SIG-M5 (cell line): Measurements from ENCODE around the gene WLS.
"Not testable (repeated sequence)": the region's sequence is repeated elsewhere in the genome, so short reads cannot be mapped to it uniquely, and the experiment has no call there.

Experiments
- DNase-seq: peaks from one replicate; lab custom pipeline; 2025; lab: John Stamatoyannopoulos, UW

Gene WLS

GRCh38 chr1:68198752-68199151, 33.6 kb downstream of the WLS start:
- no peak for DNase-seq

- no peak for DNase-seq
These were observed 34.4 kb downstream of the WLS start for GRCh38 chr1:68197891-68198290.

DNA sequence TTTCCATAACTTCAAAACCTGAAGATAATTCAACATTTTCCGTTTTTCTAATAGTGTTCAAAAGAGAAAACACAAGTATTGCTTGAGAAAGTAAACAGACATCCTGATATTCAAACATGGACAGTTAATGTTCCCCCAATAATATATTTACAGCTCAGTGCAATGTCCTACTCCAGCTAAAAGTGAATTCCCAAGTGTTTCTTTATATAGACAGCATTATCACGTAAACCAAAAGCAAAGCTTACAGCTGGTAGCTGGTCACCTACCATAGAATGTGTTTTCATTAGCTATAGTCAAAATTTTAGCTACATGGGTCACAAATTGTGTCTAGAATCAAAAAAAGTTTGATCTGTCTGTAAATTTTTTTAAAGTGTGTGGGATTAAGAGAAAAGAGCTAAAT, 34.9 kb downstream of the WLS start:
- DNase-seq = no peak

GRCh38 chr1:68196676-68197075, 35.6 kb downstream of the WLS start:
- DNase-seq = no peak

DNA sequence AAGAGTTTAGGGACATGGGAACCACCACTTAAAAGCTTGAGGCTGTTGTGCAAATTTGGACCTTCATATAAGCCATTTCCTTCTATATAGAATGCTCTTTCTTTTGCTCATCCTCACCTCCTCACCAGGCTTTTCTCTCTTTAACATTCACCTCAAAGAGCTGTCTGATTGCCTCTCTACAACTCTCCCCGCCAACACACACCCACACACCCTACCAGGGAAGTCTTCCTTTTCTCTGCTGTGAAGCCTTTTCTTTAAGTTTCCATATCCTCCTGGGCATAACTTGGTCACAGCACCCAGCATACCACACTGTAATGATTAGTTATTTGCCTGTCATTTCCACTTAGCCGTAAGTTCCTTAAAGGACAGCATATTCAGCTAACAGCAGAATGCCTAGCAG, 40.6 kb downstream of the WLS start:
- no peak for DNase-seq

GRCh38 chr1:68188644-68189340, 43.5 kb downstream of the WLS start:
- DNase-seq = no peak

- no peak for DNase-seq
These were observed 44.2 kb downstream of the WLS start for GRCh38 chr1:68188060-68188538.

DNA sequence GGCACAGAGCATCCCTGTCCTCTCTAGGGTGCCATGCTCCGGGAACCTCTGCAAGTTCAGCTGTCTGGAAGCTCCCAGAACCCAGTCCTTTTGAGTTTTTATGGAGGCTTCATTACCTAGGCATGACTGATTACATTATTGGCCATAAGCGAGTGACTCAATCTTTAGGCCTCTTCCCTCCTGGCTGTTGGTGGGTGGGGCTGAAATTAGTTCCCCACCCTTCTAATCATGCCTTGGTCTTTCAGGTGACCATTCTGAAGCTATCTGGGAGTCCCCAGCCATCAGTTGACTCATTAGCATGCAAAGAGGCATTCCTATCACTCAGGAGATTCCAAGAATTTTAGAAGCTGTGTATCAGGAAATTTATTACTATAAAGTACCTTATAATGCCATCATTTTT, 46.6 kb downstream of the WLS start:
- DNase-seq = no peak

GRCh38 chr1:68183895-68184294, 48.4 kb downstream of the WLS start:
- no peak for DNase-seq

GRCh38 chr1:68181165-68181556, 51.2 kb downstream of the WLS start:
- no peak for DNase-seq

DNA sequence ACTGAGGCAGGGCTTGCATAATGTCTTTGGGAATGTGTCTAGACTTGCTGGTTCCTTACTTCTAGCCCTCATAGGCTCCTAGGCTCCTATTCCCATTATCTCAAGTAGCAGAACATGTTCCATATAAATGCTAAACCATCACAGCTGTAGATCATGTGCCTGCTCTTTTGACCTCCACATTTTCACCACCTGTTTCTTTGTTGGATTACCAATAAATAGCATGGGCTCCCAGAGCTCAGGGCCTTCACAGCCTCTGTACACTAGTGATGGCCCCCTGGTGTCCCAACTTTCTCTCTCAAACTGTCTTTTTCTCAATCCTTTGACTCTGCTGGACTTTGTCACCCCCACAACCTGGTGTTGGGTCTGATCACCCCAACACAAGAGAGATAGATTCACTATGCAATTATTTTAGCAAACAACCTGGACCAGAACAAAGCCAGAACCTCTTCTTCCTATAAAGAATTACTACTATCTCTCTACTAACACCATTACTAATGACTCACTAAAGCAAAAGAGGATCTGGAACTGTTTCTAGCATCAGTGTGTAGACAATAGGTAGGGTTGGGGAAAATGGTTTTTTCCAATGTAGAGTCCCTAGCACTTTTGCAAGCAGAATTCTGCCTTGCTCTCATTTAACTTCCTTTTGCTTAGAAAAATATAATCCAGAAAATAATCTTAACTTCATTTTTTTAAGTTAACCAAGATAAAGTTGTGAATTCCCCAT, 51.7 kb downstream of the WLS start:
- DNase-seq = no peak

DNA sequence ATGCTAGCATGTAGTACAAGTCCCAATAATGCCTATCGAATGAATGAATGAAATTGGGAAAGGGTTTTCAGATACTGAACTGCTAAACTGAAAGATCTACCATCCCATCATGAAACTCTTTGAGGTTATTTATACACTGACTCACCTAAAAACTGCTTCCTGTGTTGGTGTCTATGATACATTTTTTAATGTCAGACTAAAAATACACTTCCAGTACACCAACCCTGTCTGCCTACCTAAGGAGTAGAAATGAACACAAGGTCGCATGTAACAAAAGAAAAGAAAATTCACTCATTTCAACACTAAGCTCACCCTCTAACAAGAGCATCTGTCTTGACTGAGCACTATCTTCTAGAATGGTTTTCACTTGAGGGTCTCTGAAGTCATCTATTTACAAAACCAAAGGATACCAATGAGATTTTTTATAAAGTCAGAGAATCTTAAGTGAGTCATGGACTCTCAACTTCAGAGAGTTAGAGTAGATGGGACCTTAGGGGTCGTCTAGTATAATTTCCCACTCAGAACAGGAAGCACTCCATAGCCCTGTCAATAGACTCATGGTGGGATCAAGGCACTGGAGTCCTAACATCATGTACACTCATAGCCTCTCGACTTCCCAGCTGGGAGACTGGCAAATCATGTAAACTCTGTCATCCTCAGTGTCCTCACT, 53.4 kb downstream of the WLS start:
- no peak for DNase-seq

- no peak for DNase-seq
These were observed 56.5 kb downstream of the WLS start for GRCh38 chr1:68175621-68176398.

GRCh38 chr1:68174738-68175113, 57.6 kb downstream of the WLS start:
- DNase-seq = no peak

- no peak for DNase-seq
These were observed 58.2 kb downstream of the WLS start for GRCh38 chr1:68173936-68174737.

DNA sequence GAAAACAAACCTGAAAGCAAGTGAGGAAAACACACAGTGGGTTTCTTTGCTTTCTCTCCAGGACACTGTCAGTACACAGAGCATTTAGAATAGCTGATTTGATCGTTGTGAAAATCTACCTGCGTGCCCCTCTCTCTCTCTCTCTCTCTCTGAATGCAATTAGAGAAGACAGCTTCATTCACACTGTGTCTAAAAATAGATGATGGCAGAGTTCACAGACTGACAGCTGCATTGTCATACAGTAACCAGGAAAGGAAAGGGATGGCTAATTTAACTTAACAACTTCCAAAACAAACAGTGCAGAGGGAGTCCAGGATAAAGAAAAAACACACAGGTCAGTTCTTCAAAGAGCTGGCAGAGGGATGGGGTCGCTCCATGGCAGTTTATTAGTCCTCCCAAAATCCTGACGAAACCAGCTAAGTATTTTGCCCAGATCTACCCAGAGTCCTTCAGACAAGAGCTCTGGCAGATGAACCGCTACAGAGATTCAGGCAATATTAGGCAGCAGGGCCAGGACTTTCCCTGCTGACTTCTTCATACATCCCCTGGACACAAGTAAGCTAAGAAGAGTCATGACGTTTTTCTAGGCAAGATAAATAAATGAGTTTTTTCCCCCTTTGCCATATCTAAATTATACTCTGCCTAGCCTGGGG, 58.9 kb downstream of the WLS start:
- no peak for DNase-seq

GRCh38 chr1:68171795-68172194, 60.5 kb downstream of the WLS start:
- DNase-seq = not testable (repeated sequence)

DNA sequence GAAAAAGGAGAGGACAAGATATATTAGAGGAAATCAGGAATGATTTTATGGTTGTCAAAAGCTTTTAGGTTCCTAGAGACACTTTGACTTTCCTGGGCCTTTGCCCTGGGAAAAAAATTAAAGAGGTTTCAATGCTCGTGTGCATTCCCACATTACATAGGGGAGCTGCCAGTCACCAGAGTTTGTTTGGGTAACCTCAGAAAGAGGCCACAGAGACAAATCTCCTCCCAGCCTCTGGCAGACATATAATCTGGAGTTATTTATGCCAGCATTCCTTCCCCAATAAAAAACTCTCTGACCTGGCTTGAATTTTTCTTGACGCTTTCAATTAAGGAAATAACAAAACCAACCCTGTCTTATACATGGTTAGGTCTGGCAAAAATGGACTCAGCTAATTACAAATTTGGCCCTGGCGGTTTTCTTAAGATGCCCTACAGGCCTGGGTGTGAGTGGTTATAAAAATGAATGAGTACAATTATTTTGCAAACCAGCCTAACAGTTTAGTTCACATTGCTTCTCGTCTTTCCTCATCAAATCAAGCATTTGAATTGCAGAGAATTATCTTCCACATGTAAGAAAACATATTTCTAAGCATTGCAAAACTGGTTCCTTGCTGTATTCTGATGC, 63.7 kb downstream of the WLS start:
- no peak for DNase-seq

- no peak for DNase-seq
These were observed 65.1 kb downstream of the WLS start for GRCh38 chr1:68167211-68167610.

DNA sequence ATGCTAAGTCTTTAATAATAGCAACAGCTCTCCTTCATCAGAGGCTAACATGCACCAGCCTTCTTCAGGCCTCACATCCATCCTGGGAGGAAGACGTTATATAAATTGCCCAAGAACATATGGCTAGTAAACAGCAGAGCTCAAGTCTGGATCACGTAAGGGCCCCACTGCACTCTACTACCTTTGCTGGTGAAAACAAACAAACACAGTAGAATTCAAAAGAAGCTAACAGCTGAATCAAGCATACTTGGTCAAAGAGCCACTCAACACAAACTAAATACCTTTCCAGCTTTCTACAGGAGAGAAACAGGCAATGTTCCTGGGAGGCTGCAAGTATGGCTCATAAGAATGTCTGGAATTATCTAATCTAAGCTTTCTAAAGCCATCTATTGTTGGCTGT, 66.0 kb downstream of the WLS start:
- DNase-seq = no peak

DNA sequence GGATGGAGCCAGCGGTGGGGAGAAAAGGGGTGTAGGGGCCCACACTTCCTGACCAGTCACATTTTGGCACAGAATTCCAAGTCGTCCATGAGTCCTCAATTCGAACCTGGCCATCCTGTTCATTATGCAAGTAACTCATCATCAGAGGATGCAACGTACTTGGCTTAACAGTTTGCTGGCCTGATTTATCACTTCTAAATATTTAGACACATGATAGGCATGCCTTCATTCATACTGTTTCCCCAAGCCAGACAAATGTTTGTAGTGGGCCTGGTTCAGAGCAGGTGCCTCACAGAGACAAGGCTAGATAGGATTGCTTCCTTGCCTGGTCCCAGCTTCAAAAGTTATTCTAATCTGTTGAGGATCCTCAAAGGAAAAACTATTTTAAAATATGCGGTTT, 66.7 kb downstream of the WLS start:
- no peak for DNase-seq
